Hepatocyte (in vitro differentiated cells): ENCODE results near the gene NLRX1. TPM values are rescaled to one million over a fixed set of nuclear protein-coding genes. Genes with fewer than 3 reads are reported as not detected.

Experiments
- DNase-seq: peaks from one replicate; pipeline ENCODE4 v3.0.0-alpha.2; 2016; ENCODE audit warnings: low spot score
- H2AFZ ChIP-seq: fragments of 200-600 bp; sonication (generic); 2 replicates; pipeline ENCODE4 v1.6.0; 2016; ENCODE audit warnings: antibody characterized with exemption, mild to moderate bottlenecking
- H3K27ac ChIP-seq: fragments of 200-600 bp; sonication (generic); 2 replicates; pipeline ENCODE4 v1.5.1; 2016; ENCODE audit warnings: mild to moderate bottlenecking
- H3K27me3 ChIP-seq: fragments of 200-600 bp; sonication (generic); 2 replicates; pipeline ENCODE4 v1.6.1; 2016
- H3K36me3 ChIP-seq: fragments of 200-600 bp; sonication (generic); replicated peaks from 2 replicates; pipeline ENCODE4 v1.5.1; 2016; ENCODE audit warnings: low read depth; ENCODE audit not compliant: insufficient read depth
- H3K4me1 ChIP-seq: fragments of 200-600 bp; sonication (generic); 2 replicates; pipeline ENCODE4 v1.5.1; 2016; ENCODE audit warnings: mild to moderate bottlenecking, moderate library complexity; ENCODE audit not compliant: insufficient read depth
- H3K4me2 ChIP-seq: fragments of 200-600 bp; sonication (generic); 2 replicates; pipeline ENCODE4 v1.6.0; 2016
- H3K4me3 ChIP-seq: fragments of 200-600 bp; sonication (generic); 2 replicates; pipeline ENCODE4 v1.5.1; 2016; ENCODE audit warnings: mild to moderate bottlenecking
- H3K79me2 ChIP-seq: fragments of 200-600 bp; sonication (generic); 2 replicates; pipeline ENCODE4 v1.6.0; 2017; ENCODE audit warnings: mild to moderate bottlenecking
- H3K9me2 ChIP-seq: fragments of 200-600 bp; sonication (generic); replicated peaks from 2 replicates; pipeline ENCODE4 v1.6.0; 2017; ENCODE audit warnings: mild to moderate bottlenecking; ENCODE audit not compliant: insufficient read depth
- H3K9me3 ChIP-seq: fragments of 200-600 bp; sonication (generic); 2 replicates; pipeline ENCODE4 v1.5.1; 2016; ENCODE audit warnings: low read depth, mild to moderate bottlenecking
- H4K20me1 ChIP-seq: fragments of 200-600 bp; sonication (generic); 2 replicates; pipeline ENCODE4 v1.6.0; 2016; ENCODE audit warnings: mild to moderate bottlenecking; ENCODE audit not compliant: insufficient read depth, poor library complexity, severe bottlenecking
- CTCF ChIP-seq: fragments of 200-600 bp; sonication (generic); IDR thresholded peaks from 2 replicates; pipeline ENCODE4 v1.5.1; 2016; ENCODE audit warnings: antibody characterized with exemption, mild to moderate bottlenecking; ENCODE audit not compliant: poor library complexity
- EZH2 ChIP-seq: fragments of 200-600 bp; sonication (generic); IDR thresholded peaks from 2 replicates; pipeline ENCODE4 v1.6.1; 2016; ENCODE audit warnings: antibody characterized with exemption, mild to moderate bottlenecking, borderline replicate concordance
- EZH2phosphoT487 ChIP-seq: fragments of 200-600 bp; sonication (generic); IDR thresholded peaks from one replicate; pipeline ENCODE4 v1.6.1; 2018; ENCODE audit warnings: antibody characterized with exemption, mild to moderate bottlenecking, low read depth, moderate library complexity; ENCODE audit not compliant: unreplicated experiment, severe bottlenecking
- WGBS: methylation state at CpG from one replicate; pipeline ENCODE4 v1.1.6; 2016; ENCODE audit warnings: low lambda C conversion rate; ENCODE audit errors: missing lambda C conversion rate; 5-methylcytosine and 5-hydroxymethylcytosine counted together
- polyA plus RNA-seq: library from polyadenylated mRNA; unstranded; fragments of >200 nt; fragmentation: Nextera tagmentation; extraction: Ambion mirVana; gene quantifications from 2 replicates; pipeline ENCODE4 v1.2.1, GENCODE V29; 2016
- total RNA-seq: library from RNA; depleted of rRNA; stranded (reverse); fragments of >200 nt; gene quantifications from 2 replicates; pipeline ENCODE4 v1.2.3, GENCODE V29; 2014

The NLRX1 gene
- total and polyA plus RNA-seq, 2 experiments from 2014 or later = 9.4 to 13.3 TPM

- Histone ChIP-seq H2AFZ (no peak overlapping the region), H3K4me2 (no peak overlapping the region), H3K9me2 (no peaks in the 10 kb centered on the region), H3K9me3 (no peaks in the 10 kb centered on the region), H3K27me3 (no peaks in the 10 kb centered on the region), H3K79me2 (no peaks in the 10 kb centered on the region), H4K20me1 (no peaks in the 10 kb centered on the region), H3K36me3 (no peaks in the 10 kb centered on the region), H3K4me3 (no peak overlapping the region), H3K27ac (no peak overlapping the region), H3K4me1 (no peaks in the 10 kb centered on the region)
- 96% methylated on average over 12 of the region's 13 CpGs for WGBS
- TF ChIP-seq CTCF = no peak
- TF ChIP-seq EZH2 = no peak
- no peak for TF ChIP-seq EZH2phosphoT487
- DNase-seq = no peak
Observed at GRCh38 chr11:119158467-119158866, 10.1 kb upstream of the NLRX1 start.

- no peaks in the 10 kb centered on the region for H3K9me2 ChIP-seq
- no peaks in the 10 kb centered on the region for H3K9me3 ChIP-seq
- TF ChIP-seq CTCF = no peak
- no peaks in the 10 kb centered on the region for H3K36me3 ChIP-seq
- no peak for DNase-seq
- H3K27me3 ChIP-seq = no peaks in the 10 kb centered on the region
- no peak overlapping the region for H3K4me2 ChIP-seq
- no peak overlapping the region for H3K4me3 ChIP-seq
- H3K4me1 ChIP-seq = no peaks in the 10 kb centered on the region
- H3K27ac ChIP-seq = no peak overlapping the region
- 94% methylated on average over 9 of the region's 9 CpGs for WGBS
- H3K79me2 ChIP-seq = no peaks in the 10 kb centered on the region
- no peak overlapping the region for H2AFZ ChIP-seq
- no peaks in the 10 kb centered on the region for H4K20me1 ChIP-seq
Observed at GRCh38 chr11:119160151-119160550, 8.4 kb upstream of the NLRX1 start.

GRCh38 chr11:119161871-119162270 lies 6.7 kb upstream of the NLRX1 start:
- Histone ChIP-seq H3K4me2 (no peak overlapping the region), H2AFZ (no peak overlapping the region), H4K20me1 (no peaks in the 10 kb centered on the region), H3K27ac (no peak overlapping the region), H3K9me3 (no peaks in the 10 kb centered on the region), H3K4me1 (no peaks in the 10 kb centered on the region), H3K4me3 (no peak overlapping the region), H3K9me2 (no peaks in the 10 kb centered on the region), H3K36me3 (no peaks in the 10 kb centered on the region), H3K79me2 (no peaks in the 10 kb centered on the region), H3K27me3 (no peaks in the 10 kb centered on the region)
- no peak for DNase-seq
- WGBS = 91% methylated on average over 8 of the region's 8 CpGs
- no peak for TF ChIP-seq CTCF
- TF ChIP-seq EZH2phosphoT487 = no peak
- TF ChIP-seq EZH2 = no peak
